ENCODE measurements around the gene SPPL2B. TPM values are rescaled to one million over a fixed set of nuclear protein-coding genes. Genes with fewer than 3 reads are reported as not detected.

SPPL2B gene
- total RNA-seq, 2 donors from 2014 or later, result 54.0 to 87.1 TPM

- intact Hi-C loops (cut with DNase I), result no loop called here
- TF ChIP-seq POLR2A (IDR thresholded peaks at IDR 0.05), result no peak
- peaks cover 4% of the 10 kb centered on the region for H3K27me3 ChIP-seq (replicated peaks; ENCODE audit: insufficient read depth)
These were observed 36.9 kb downstream of the SPPL2B start for GRCh38 chr19:2365201-2365970.

DNA sequence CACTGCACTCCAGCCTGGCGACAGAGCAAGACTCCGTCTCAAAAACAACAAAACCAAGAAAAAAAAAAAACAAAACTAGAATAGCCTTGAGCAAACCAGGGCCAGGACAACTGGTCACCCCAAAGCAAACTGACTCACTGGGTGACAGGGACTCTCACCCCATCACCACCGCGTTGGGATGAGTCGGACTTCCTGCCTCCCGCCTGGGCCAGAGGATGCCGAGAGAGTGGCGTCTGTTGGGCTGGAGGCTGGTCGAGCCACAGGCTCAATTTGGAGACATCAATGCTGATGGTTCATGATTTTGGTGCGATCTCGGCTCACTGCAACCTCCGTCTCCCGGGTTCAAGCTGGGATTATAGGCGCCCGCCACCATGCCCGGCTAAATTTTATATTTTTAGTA is 43.2 kb downstream of the SPPL2B start:
- no peaks in the 10 kb centered on the region for H3K27me3 ChIP-seq (replicated peaks; ENCODE audit: insufficient read depth)
- WGBS, result 81% methylated on average over 15 of the region's 16 CpGs
- no peak for TF ChIP-seq POLR2A (IDR thresholded peaks at IDR 0.05)
- TF ChIP-seq POLR2AphosphoS5 (IDR thresholded peaks at IDR 0.05), result no peak
- no peak for TF ChIP-seq CTCF (IDR thresholded peaks at IDR 0.05)

More at GRCh38 chr19:2365201-2365970, 36.9 kb downstream of the SPPL2B start:
- no peaks in the 10 kb centered on the region for H3K36me3 ChIP-seq
- WGBS, result 57% methylated on average over 10 of the region's 10 CpGs
- no peak overlapping the region for H3K27ac ChIP-seq
- H3K4me1 ChIP-seq (replicated peaks), result no peaks in the 10 kb centered on the region
- no peak for DNase-seq (ENCODE audit: low spot score)
- H3K9me3 ChIP-seq, result no peaks in the 10 kb centered on the region
- H3K4me3 ChIP-seq, result no peak overlapping the region

DNA sequence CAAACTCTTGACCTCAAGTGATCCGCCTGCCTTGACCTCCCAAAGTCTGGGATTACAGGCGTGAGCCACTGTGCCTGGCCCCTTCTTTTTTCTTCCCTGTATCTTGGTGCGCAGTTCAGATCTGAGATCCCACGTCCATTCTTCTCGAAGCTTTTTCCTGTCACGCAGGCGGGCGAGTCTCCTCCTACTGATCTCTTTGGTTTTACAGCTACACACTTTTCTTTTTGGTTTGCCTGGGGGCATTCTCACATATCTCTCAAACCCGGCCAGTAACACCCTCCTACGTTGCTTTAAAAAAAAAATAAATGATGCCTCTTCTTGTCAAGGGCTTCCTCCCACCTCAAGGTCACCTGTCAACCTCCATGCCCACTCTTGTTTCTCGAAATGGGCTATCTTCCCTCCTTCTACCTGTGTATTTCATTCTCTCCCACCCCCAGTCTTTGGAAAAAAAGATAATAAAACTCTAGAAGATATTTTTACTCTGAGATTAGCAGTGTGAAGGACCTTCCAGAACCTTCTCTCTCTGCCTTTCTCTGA is 43.7 kb downstream of the SPPL2B start:
- TF ChIP-seq POLR2AphosphoS5 (IDR thresholded peaks at IDR 0.05), result no peak
- TF ChIP-seq POLR2A (IDR thresholded peaks at IDR 0.05), result no peak
- no peak for TF ChIP-seq CTCF (IDR thresholded peaks at IDR 0.05)
- Histone ChIP-seq H3K27me3 (replicated peaks; ENCODE audit: insufficient read depth) (no peaks in the 10 kb centered on the region), H3K36me3 (no peaks in the 10 kb centered on the region), H3K27ac (no peak overlapping the region), H3K9me3 (no peaks in the 10 kb centered on the region), H3K4me1 (replicated peaks) (no peaks in the 10 kb centered on the region), H3K4me3 (no peak overlapping the region)
- intact Hi-C loops (cut with DNase I), result no loop called here
- DNase-seq (ENCODE audit: low spot score), result no peak
- WGBS, result 38% methylated on average over 11 of the region's 11 CpGs

More for the DNA sequence above, 43.2 kb downstream of the SPPL2B start:
- Histone ChIP-seq H3K4me3 (no peak overlapping the region), H3K9me3 (no peaks in the 10 kb centered on the region), H3K36me3 (no peaks in the 10 kb centered on the region), H3K4me1 (replicated peaks) (no peaks in the 10 kb centered on the region), H3K27ac (no peak overlapping the region)
- intact Hi-C loops (cut with DNase I), result no loop called here
- DNase-seq (ENCODE audit: low spot score), result no peak

GRCh38 chr19:2374808-2375207 is 46.3 kb downstream of the SPPL2B start:
- H3K36me3 ChIP-seq, result no peaks in the 10 kb centered on the region
- no peaks in the 10 kb centered on the region for H3K9me3 ChIP-seq
- no peaks in the 10 kb centered on the region for H3K27me3 ChIP-seq (replicated peaks; ENCODE audit: insufficient read depth)
- DNase-seq (ENCODE audit: low spot score), result no peak
- intact Hi-C loops (cut with DNase I), result no loop called here
- no peak overlapping the region for H3K4me3 ChIP-seq
- H3K27ac ChIP-seq, result no peak overlapping the region
- 87% methylated on average over 13 of the region's 13 CpGs for WGBS
- TF ChIP-seq POLR2A (IDR thresholded peaks at IDR 0.05), result no peak
- TF ChIP-seq POLR2AphosphoS5 (IDR thresholded peaks at IDR 0.05), result no peak
- no peak for TF ChIP-seq CTCF (IDR thresholded peaks at IDR 0.05)
- no peaks in the 10 kb centered on the region for H3K4me1 ChIP-seq (replicated peaks)

GRCh38 chr19:2375353-2376121 is 47.1 kb downstream of the SPPL2B start:
- intact Hi-C loops (cut with DNase I), result no loop called here
- no peak overlapping the region for H3K4me3 ChIP-seq
- H3K27me3 ChIP-seq (replicated peaks; ENCODE audit: insufficient read depth), result no peaks in the 10 kb centered on the region
- no peaks in the 10 kb centered on the region for H3K4me1 ChIP-seq (replicated peaks)
- 86% methylated on average over 7 of the region's 7 CpGs for WGBS
- TF ChIP-seq POLR2AphosphoS5 (IDR thresholded peaks at IDR 0.05), result no peak
- TF ChIP-seq POLR2A (IDR thresholded peaks at IDR 0.05), result no peak
- TF ChIP-seq CTCF (IDR thresholded peaks at IDR 0.05), result no peak
- no peak overlapping the region for H3K27ac ChIP-seq
- H3K9me3 ChIP-seq, result no peaks in the 10 kb centered on the region
- DNase-seq (ENCODE audit: low spot score), result no peak
- no peaks in the 10 kb centered on the region for H3K36me3 ChIP-seq
